Nephron progenitor cell (in vitro differentiated cells): ENCODE data around the gene CEACAM1.
"Not testable (repeated sequence)": the region's sequence is repeated elsewhere in the genome, so short reads cannot be mapped to it uniquely, and the experiment has no call there.

Experiments used
- DNase-seq: peaks from one replicate; pipeline ENCODE4 v3.0.0; 2021
- H3K27ac Mint-ChIP-seq: 2 replicates; pipeline ENCODE4 v1.8.0; 2021; ENCODE audit warnings: mild to moderate bottlenecking, moderate library complexity, mixed read lengths
- H3K27me3 Mint-ChIP-seq: 2 replicates; pipeline ENCODE4 v1.8.0; 2021; ENCODE audit warnings: mild to moderate bottlenecking, low read depth, mixed read lengths; ENCODE audit not compliant: poor library complexity
- H3K36me3 Mint-ChIP-seq: 2 replicates; pipeline ENCODE4 v1.8.0; 2021; ENCODE audit warnings: low read depth, mixed read lengths
- H3K4me1 Mint-ChIP-seq: 2 replicates; pipeline ENCODE4 v1.8.0; 2021; ENCODE audit warnings: mixed read lengths
- H3K4me3 Mint-ChIP-seq: 2 replicates; pipeline ENCODE4 v1.8.0; 2021; ENCODE audit warnings: mild to moderate bottlenecking, moderate library complexity, mixed read lengths
- H3K9me3 Mint-ChIP-seq: 2 replicates; pipeline ENCODE4 v1.8.0; 2021; ENCODE audit warnings: mild to moderate bottlenecking, moderate library complexity, mixed read lengths
- TF ChIP-seq, protein P1 (sequence below): fragments of 200-600 bp; sonication (generic); IDR thresholded peaks from 2 replicates; pipeline ENCODE4 v1.5.0; 2021; ENCODE audit warnings: antibody characterized with exemption

CEACAM1 gene

DNA sequence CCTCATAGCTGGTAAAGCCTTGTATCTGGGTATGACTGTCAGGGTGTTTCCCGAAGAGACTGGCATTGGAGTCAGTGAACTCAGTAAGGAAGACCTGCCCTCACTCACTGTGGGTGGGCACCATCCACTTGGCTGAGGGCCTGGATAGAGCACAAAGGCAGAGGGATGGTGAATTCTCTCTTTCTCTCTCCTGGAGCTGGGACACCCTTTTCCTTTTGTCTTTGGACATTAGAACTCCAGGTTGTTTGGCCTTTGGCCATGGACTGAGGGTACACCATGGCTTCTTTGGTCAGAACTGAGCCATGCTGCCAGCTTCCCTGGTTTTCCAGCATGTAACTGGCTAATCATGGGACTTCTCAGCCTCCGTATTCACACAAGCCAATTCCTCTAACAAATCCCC is 4.6 kb upstream of the CEACAM1 start:
- TF ChIP-seq, protein P1, sequence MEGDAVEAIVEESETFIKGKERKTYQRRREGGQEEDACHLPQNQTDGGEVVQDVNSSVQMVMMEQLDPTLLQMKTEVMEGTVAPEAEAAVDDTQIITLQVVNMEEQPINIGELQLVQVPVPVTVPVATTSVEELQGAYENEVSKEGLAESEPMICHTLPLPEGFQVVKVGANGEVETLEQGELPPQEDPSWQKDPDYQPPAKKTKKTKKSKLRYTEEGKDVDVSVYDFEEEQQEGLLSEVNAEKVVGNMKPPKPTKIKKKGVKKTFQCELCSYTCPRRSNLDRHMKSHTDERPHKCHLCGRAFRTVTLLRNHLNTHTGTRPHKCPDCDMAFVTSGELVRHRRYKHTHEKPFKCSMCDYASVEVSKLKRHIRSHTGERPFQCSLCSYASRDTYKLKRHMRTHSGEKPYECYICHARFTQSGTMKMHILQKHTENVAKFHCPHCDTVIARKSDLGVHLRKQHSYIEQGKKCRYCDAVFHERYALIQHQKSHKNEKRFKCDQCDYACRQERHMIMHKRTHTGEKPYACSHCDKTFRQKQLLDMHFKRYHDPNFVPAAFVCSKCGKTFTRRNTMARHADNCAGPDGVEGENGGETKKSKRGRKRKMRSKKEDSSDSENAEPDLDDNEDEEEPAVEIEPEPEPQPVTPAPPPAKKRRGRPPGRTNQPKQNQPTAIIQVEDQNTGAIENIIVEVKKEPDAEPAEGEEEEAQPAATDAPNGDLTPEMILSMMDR = no peak
- DNase-seq = no peak
- H3K27me3 Mint-ChIP-seq = no peaks in the 10 kb centered on the region
- no peaks in the 10 kb centered on the region for H3K36me3 Mint-ChIP-seq
- no peak overlapping the region for H3K27ac Mint-ChIP-seq
- H3K4me1 Mint-ChIP-seq = peaks cover 7% of the 10 kb centered on the region
- no peak overlapping the region for H3K4me3 Mint-ChIP-seq
- no peaks in the 10 kb centered on the region for H3K9me3 Mint-ChIP-seq

- TF ChIP-seq, protein P1 = no peak
- Mint-ChIP-seq H3K36me3 (no peaks in the 10 kb centered on the region), H3K9me3 (no peaks in the 10 kb centered on the region), H3K4me3 (no peak overlapping the region), H3K4me1 (peaks cover 7% of the 10 kb centered on the region), H3K27me3 (peaks cover 3% of the 10 kb centered on the region), H3K27ac (no peak overlapping the region)
- DNase-seq = no peak
These were observed 3.0 kb upstream of the CEACAM1 start for GRCh38 chr19:42531313-42531712.

DNA sequence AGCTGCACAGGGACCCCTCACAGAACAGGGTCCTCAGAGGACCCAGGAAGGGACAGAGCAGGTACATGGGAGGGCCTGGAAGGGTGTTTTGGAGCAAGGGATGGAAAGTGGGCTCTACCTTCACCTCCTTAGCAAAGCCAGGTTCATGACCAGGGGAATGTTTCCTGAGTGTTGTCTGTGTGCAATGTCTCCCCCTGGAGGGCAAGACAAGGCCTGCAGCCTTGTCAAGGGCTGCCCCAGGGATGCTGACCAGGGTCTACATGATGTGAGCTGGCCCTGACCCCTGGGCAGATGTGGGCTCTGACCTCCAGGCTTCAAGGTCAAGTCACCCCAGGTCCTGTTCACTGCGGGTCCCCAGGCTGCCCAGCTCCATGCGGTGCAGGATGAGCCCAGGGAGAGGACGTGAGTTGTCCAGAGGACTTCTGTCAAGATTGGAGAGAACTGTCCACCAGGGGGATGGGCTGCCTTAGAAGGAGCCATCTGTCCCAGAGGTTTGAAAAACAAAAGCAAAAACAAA is 1.0 kb upstream of the CEACAM1 start:
- peak; percentile 69 for DNase-seq
- Mint-ChIP-seq H3K4me3 (no peak overlapping the region), H3K4me1 (peaks cover 7% of the 10 kb centered on the region), H3K36me3 (no peaks in the 10 kb centered on the region), H3K27me3 (peaks cover 3% of the 10 kb centered on the region), H3K27ac (no peak overlapping the region), H3K9me3 (no peaks in the 10 kb centered on the region)
- TF ChIP-seq, protein P1 = peak; percentile 90

DNA sequence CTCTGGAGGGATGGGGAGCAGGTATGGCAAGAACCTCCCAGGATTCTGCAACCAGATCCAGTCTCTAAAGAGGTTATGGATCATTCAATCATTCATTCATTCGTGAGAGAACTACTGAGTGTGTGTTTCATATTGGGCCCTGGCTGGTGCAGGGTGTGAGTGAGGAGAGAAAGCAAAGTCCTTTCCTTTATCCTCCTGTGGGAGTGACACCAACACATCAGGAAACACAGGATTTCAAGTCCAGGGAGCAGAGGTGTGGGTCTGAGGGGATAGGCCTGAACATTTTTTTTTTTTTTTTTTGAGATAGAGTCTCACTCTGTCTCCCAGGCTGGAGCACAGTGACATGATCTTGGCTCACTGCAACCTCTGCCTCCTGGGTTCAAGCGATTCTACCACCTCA is 3.3 kb downstream of the CEACAM1 start:
- no peak for DNase-seq
- TF ChIP-seq, protein P1 = no peak
- Mint-ChIP-seq H3K27me3 (peaks cover 13% of the 10 kb centered on the region), H3K4me1 (peaks cover 13% of the 10 kb centered on the region), H3K4me3 (no peak overlapping the region), H3K36me3 (no peaks in the 10 kb centered on the region), H3K9me3 (no peaks in the 10 kb centered on the region), H3K27ac (no peak overlapping the region)

GRCh38 chr19:42524250-42524649 is 4.0 kb downstream of the CEACAM1 start:
- peak overlapping the region; percentile 62 for H3K27ac Mint-ChIP-seq
- TF ChIP-seq, protein P1 = no peak
- H3K27me3 Mint-ChIP-seq = peaks cover 13% of the 10 kb centered on the region
- H3K4me3 Mint-ChIP-seq = no peak overlapping the region
- DNase-seq = no peak
- H3K9me3 Mint-ChIP-seq = no peaks in the 10 kb centered on the region
- H3K36me3 Mint-ChIP-seq = no peaks in the 10 kb centered on the region
- peaks cover 16% of the 10 kb centered on the region for H3K4me1 Mint-ChIP-seq

DNA sequence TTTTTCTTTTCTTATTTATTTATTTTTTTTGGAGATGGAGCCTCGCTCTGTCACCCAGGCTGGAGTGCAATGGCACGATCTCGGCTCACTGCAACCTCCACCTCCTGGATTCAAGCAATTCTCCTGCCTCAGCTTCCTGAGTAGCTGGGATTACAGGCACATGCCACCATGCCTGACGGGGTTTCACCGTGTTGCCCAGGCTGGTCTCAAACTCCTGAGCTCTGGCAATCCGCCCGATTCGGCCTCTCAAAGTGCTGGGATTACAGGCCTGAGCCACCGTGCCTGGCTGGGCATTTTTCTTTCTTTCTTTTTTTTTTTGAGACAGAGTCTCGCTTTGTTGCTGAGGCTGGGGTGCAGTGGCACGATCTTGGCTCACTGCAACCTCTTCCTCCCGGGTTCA is 6.0 kb downstream of the CEACAM1 start:
- H3K9me3 Mint-ChIP-seq, H3K36me3 Mint-ChIP-seq, H3K4me3 Mint-ChIP-seq, DNase-seq, H3K27ac Mint-ChIP-seq: not testable (repeated sequence)
- peaks cover 15% of the 10 kb centered on the region for H3K4me1 Mint-ChIP-seq
- peaks cover 13% of the 10 kb centered on the region for H3K27me3 Mint-ChIP-seq
